ENCODE measurements around the gene CRHR1.

The CRHR1 gene

GRCh38 chr17:45883063-45883462 lies 98.9 kb downstream of the CRHR1 start:
- TF ChIP-seq, protein P1, sequence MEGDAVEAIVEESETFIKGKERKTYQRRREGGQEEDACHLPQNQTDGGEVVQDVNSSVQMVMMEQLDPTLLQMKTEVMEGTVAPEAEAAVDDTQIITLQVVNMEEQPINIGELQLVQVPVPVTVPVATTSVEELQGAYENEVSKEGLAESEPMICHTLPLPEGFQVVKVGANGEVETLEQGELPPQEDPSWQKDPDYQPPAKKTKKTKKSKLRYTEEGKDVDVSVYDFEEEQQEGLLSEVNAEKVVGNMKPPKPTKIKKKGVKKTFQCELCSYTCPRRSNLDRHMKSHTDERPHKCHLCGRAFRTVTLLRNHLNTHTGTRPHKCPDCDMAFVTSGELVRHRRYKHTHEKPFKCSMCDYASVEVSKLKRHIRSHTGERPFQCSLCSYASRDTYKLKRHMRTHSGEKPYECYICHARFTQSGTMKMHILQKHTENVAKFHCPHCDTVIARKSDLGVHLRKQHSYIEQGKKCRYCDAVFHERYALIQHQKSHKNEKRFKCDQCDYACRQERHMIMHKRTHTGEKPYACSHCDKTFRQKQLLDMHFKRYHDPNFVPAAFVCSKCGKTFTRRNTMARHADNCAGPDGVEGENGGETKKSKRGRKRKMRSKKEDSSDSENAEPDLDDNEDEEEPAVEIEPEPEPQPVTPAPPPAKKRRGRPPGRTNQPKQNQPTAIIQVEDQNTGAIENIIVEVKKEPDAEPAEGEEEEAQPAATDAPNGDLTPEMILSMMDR (conservative IDR thresholded peaks at IDR 0.05; ENCODE audit: low read length), result no peak
- no peak for DNase-seq (ENCODE audit: low read depth)
- H3K4me3 ChIP-seq (ENCODE audit: low read length), result no peak overlapping the region

Data from AG10803 (cell line).